ENCODE data around the gene LDLRAD3.

Gene LDLRAD3

DNA sequence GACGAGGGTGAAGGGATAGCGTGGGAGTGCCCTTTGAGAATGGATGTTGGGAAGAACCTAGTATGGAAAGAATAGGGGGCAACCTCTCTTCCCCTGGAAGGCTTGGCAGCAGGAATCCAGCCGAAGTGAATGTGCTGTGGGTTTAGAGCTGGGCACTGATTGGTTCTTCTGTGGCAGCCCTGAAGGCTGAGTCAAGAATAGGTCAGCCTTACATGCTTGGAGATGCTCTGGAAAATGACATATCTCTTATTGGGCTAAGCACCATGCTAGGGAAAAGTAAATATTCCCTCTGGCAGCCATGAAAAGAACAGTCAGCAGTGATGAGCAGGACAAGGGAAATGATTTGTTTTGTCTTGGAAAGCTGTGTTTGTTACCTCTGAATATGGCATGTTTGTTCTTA, 195.9 kb downstream of the LDLRAD3 start:
- DNase-seq (ENCODE audit: low spot score) = no peak

DNA sequence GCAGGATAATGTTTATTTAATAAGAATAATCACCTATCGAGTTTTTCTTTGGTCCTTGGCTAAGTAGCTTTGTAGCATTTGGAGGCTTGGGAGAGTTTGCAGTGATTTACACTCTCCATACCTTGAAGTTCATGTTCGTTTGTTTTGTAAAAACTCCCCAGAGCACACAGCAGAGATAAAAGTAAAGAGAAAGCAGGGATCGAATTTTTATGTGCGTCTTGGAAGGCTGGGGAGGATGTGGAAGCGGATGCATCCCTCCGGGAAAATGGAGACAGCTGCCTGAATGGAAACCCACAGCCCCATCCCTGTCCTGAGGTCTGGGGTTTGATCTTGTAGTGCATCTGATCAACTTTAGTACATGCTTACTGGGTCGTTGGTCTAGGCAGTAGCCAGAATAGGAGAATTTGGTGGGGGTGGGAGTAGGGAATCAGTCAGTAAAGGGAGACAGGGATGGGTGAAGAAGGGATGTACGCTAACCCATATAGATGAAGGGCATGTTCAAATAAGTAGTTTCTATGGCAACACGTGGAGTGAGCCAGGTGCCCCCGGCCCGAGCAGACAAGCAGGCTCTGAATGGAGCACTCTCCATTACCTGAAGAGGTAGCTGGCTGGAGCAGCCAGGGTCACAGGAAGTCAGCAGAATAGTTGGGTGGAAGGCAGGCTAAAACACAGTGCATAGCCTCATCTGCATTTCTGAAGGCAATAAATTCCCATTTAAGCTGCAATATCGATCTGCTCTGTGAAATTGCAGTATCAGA, 197.5 kb downstream of the LDLRAD3 start:
- no peak for DNase-seq (ENCODE audit: low spot score)

DNA sequence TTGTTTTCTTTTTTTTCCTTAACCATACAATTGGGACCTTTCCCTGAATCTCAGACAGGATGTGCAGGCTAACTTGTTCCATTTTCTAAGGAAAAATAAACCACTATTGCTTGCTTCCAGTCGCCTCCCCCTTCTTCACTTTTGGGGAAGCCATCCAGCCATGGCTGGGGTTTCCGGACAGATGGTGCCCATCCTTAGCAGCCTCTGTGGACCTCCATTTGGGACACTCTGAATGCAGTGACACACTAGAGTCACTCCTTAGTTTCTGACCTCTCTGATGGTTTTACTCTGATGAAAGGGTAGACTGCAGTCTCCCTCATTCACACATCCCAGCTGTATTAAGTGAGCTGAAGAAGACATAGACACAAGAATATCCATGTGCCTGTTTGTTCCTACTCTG, 198.1 kb downstream of the LDLRAD3 start:
- no peak for DNase-seq (ENCODE audit: low spot score)

DNA sequence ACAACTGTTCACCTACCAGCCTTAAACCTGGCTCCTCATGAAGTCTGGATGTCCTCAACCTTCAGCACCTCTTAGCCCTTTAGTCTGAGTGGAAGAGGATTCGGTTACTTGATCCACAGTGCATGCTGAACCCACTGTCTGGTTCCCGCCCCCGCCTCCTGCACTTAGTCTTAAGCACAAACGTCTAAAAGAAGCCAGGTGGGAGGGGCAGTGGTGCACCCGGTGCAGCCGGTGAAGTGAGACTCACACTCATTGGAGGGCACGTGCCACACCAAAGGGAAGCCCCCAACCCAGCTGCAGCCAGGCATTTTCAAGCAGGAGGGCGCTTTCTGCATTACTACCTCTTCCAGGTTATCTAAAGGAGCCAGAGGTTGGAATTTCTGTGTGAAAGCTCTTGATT, 198.6 kb downstream of the LDLRAD3 start:
- DNase-seq (ENCODE audit: low spot score) = no peak

DNA sequence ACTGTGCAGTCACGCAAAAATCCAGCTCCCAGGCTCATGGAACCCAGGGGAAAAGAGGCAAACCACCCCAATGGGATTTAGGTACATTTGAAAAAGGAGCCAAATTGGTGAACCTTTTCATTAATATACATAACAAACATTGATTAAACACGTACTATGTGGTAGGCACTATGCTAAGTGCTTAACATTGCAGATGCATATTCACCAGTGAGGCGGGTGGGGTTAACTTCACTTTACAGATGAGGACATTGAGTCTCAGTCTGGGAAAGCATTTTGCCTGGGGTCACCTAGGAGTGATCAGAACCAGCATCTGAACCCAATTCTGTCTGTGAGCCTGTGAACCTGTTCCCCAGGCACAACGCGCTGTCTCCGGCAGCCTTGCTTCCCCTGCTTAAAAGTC, 199.0 kb downstream of the LDLRAD3 start:
- DNase-seq (ENCODE audit: low spot score) = no peak

DNA sequence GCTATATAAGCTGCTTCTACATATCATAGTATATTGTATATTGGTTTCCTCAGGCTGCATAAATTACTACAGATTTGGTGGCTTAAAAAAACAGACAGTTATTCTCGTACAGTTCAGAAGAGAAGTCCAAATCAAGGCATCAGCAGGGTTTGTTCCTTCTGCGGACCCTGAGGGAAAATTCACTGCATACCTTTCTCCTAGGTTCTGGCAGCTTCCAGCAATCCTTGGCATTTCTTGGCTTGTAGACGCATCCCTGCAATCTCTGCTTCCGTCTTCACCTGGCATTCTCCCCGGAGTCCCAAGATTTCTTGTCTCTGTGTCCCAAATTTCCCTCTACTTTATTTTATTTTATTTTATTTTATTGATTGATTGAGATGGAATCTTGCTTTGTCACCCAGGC, 202.6 kb downstream of the LDLRAD3 start:
- no peak for DNase-seq (ENCODE audit: low spot score)

DNA sequence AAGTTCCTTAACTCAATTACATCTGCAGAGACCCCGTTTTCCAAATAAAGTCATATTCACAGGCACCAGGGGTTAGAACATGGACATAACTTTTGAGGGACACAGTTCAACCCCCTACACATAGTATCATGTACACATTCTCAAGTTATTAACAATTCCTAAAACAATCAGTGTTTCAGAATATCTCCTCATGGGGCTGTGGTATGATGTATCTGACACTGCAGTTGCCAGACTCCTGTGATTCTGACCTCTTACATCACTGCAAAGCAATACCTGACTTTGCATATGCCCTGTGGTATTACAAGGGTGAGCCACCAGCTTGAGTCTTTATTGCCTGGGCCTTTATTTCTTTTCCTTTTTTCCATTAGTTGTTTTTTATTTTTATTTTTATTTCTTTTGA, 203.6 kb downstream of the LDLRAD3 start:
- no peak for DNase-seq (ENCODE audit: low spot score)

DNA sequence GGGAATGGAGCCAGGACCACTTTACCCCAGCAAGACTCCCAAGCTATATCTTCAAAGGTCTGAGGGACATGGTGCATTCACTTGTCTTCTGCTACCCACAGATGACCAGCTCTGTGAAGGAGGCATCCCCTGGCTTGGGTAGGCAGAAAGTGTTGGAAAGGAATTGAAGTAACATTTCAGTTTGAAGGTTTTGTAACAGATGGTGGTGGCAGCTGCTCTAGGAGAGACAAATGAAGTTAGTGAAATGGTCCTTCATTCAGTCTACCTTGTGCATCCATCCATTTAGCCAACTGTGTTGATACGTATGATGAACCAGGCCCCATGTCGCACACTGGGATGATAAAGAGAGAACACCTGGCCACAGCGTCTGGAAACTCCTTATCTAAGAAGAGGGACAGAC, 204.8 kb downstream of the LDLRAD3 start:
- no peak for DNase-seq (ENCODE audit: low spot score)

DNA sequence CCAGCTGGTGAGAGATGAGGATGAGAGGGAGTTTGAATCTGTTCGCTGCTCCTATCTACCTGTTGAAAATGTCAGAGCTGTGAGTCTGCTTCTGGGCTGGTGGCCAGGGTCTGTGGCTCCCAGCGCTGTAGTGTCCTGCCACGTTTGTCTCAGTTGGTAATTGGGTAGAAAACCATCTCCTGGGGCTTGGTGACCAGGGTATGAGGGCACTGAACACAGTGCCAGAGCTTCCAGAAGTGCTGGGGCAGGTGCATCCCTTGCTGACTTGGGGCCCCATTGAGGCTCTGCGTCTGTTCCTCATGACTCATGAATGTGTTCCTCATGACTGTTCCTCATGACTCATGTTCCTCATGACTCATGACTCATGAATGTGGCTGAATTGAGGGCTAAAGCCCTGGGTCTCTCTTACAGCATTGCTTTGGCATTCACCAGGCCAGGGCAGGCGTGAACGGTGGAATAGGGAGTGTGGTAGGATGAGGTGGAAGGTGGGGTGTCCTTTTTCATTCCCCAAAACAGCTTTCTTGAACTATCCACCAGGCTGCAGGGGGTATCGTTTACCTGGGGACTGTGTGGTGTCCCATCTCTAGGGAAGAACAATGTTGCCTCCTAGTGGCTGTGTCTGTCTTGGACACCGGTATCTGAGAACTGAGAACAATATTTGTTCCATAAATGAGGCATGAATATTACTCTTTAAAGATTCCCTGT, 205.8 kb downstream of the LDLRAD3 start:
- peak; percentile 98 for DNase-seq (ENCODE audit: low spot score)

DNA sequence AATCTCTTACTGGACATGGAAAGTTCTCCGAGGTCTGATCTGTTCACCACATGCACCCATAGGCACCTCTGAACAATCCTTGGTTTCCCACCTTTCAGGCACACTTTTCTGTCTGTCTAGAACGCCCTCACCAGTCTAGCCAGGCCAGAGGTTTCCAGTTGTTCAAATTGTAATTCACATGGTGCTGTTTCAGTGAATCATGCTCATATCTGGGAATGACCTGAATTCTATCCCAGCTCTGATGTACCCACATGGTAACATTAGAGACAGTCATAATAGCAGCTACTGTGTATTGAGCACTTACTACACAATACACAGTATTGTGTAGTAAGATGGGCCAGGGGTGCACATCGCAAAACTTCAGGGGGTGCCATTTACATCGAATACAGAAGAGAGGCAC, 207.1 kb downstream of the LDLRAD3 start:
- no peak for DNase-seq (ENCODE audit: low spot score)

DNA sequence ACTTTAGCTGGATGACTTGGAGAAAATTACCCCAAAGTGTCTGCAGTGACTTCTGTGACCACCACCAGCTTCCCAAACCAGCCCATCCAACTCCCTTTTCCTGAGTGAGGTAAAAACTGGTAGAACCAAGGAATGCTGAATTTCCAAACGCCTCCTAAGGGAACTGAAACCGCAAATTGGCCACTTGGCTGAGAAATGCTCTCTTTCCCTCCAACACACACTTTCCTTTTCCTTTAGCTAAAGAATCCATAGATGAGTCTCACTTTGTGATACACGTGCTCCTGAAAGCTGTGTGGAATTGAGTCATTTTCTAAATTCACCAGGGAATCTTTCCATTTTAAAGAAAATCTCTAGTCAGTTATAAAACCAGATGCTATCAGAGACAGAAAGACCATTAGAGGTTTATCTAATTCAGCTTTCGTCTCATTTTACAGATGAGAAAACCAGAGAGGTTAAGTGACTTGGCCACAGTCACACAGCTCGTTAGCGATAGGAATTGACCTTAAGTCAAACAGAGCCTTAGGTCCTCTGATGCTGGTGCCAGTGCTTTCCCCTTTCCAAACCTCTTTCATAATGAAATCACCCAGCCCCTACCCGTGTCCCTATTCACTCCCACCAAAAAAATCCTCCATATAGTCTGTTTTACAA, 208.2 kb downstream of the LDLRAD3 start:
- DNase-seq (ENCODE audit: low spot score) = no peak

DNA sequence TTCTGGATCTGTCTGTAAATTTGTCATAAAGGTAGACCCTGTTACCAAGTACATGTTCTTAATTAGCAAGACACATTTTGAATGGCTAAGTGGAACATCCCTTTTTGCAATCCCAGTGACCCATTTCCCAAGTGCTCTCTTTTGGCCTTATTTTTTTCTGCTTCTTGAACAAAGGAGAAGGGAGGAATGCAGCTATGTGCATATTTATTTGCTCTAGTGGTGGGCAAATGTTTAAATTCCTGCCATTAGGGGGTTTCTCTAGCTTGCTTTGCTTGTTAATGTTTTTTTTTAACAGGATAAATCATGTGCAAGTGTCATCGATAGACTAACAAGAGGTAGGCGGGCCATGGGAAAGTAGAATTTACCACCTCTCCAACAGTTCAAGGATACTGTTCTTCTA, 209.7 kb downstream of the LDLRAD3 start:
- no peak for DNase-seq (ENCODE audit: low spot score)

DNA sequence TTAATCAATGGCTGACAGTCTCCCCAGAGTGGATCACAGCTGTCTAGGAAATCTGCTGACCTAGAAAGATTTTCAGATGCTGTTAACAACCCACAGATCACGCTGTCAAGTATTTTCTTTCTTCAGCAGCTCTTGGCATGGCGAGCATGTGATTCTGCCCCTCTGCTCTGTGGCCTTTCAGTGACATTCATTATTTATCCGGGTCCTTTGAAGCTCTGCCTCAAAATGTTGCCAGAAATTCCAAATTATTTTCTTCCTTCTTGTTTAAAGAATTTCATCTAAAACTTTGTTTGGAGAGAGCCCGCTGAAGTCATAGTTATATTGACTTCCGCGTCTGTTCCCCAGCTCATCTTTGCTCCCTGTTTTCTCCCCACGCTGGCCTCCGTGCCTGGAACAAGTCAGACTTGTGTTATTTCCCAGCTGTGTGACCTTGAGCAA, 211.3 kb downstream of the LDLRAD3 start:
- DNase-seq (ENCODE audit: low spot score) = no peak

DNA sequence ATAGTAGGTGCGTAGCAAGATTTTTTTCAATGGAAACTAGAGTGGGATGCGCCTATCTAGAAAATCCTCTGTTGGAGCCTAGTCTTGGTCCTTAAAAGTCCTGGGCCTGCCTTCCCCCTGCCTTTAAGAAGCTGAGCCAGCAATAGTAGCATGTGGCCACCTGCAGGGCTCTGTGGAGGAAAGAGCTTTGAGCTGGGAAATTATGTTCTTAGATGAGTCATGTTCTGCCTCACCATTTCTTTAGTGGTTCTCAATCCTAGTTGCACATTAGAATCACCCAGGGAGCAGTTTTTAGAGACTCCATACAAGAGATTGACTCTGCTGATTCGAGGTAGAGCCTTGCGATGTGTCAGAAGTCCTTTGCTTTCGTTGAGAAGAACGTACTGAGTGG, 211.9 kb downstream of the LDLRAD3 start:
- DNase-seq (ENCODE audit: low spot score) = no peak

DNA sequence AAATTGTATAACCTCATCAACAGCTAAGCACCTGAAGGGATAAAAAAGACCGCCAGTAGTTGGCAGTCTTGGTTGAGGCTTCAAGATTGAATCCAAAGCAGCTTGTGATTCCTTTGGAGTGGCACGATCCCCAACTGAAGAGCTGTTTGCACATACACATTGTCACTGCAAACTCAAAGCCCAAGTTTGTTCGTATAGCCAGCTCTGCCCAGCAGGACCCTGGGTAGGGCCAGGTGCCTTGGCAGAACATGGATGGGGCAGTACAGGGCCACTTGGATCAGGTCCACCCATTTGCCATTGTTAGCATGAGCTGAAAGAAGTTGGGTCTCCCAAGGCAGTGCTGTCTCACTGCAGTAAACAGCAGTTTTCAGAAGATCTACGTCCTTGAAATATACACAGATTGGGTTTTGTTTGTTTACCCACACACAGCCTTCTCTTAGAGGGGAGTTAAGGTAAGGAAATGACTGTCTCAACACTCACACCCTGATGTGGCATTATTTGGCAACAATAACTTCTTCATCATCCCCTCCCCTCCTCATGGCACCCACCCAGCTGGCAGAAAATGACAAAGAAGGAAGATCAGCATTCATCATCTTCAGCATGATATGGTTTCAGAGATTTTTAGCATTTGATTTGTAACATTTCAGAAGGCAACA, 212.4 kb downstream of the LDLRAD3 start:
- DNase-seq (ENCODE audit: low spot score) = no peak

DNA sequence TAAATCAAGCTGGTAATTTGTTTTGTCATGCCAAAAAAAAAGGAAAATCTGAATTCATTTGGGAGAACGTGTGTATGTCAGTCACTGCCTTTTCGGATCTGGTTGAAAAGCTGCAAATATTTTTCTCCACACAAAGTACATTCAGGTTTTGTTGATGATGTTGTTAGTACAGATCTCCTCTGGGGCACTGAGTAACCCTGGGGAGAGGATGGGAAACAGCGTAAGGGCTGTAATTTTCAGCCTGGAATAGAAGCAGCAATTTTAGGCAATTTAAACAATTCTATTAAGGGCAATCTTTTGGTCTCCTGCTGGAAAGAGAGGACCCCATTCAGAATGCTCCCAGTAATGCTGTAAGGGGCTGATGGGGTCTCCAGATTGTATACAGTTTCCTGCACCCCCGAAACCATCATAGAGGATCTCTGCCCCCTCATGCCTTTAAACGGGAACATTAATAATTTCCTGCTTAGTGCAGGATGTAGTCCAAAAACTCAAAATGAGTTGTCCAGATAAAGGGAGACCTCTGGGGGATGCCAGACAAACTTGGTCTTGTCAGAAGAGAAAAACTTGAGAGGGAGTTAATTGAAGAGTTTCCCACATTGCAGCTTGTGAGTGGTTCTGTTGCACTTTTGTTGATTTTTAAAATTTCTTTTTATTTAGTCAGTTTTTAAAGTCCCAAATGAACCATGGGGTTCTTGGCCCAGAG, 213.1 kb downstream of the LDLRAD3 start:
- no peak for DNase-seq (ENCODE audit: low spot score)

DNA sequence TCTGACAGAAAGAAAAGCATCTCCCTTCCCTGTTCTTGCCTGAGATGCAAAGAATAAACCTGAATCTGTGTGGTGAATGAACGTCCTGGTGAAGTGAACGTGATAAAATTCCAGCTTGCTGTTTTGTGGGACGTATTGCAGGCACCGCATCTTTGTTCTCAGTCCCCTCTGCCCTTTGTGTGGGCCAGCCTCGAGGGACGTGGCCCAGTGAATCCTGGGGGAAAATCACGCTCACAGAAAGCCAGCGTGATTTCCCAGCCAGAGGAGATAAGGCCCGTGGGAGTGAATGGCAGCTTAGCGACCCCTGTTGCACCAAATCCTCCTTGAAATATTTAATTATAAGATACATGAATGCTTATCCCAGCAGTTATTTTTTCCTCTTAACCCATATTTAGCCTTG, 216.2 kb downstream of the LDLRAD3 start:
- DNase-seq (ENCODE audit: low spot score) = no peak

DNA sequence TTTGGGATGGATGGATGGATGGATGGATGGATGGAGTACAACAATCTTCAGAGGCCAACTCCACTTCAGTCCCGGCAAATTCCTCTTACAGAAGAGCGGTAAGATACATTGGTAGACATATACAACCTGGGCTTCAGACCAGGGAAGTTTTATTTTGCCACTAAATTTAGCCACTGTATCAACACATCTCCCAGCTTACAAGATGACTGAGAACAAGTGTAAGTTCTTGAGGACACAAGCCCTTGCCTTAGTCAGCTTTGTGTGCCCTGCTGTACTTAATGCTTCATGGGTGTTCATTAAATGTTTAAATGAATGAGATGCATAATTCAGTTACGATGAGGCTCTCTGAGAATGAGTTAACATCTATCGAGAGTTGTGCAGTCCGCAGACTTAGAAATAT, 217.7 kb downstream of the LDLRAD3 start:
- DNase-seq (ENCODE audit: low spot score) = no peak

DNA sequence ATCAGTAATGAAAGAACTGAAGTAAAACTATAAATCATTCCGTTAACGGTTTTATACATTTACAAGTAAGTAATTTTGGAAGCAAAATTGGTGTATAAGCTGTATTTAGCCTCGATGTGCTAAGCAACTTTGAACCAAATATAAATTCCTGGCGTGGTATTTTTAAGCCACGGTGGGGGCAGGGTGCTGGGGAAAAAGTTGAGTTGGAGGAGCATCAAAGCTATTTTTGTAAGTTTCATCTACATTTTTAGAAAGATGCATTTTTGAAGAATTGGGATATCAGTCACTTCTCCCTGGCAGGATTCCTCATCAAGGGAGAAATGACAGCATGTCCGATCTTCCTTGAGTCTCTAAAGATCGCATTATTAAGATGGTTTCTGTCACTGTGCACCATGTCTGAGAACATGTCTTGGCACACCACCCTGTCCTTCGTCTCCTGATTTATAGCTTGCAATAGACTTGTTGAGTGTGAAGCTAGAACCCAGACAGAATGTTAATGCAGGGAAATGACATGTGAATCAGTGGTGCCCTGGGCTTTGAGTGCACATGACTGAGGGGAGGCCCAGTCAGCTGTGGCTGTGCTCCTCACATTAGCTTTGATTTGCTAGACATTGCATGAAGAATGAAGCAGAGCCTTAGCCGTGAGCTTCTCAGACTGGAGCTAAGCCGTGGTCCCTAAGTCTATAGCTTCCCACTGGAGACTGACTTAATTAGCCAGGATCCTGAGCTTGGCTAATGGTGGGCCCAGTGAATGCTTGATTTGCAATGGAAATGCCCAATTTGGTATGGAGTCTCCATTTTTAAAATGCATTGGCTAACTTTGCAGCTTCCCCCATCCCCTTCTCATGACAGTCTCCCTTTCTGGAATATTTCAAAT, 218.4 kb downstream of the LDLRAD3 start:
- DNase-seq (ENCODE audit: low spot score) = no peak

DNA sequence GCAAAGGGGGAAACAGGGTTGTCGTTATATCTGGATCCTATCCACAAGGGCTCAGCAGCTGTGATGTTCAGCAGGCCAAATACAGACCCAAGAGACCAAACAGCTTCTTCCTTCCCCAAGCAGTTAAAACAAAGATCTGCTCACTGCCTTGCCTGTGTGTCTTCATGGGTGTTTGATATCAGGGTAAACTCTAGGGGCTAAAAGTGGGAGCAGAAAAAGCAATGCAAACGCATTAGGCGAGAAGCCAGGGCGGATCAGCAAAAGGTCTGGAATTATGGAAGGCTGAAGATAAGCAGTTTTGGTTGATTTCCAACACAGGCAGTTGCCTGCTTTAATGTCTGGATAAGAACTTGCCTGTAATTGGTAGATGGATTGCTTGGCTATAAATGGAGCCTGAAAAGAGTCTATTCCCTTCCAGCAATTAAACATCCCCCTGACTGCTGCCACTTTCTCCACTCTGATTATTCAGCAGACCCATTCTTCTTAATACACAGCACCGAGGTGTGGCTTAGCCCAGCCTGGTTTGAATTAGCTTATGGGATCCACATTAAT, 219.1 kb downstream of the LDLRAD3 start:
- DNase-seq (ENCODE audit: low spot score) = no peak
